Activated naive CD8-positive, alpha-beta T cell treated with anti-CD3 and anti-CD28 coated beads, Interleukin-2, amount 50 U/mL, for 16 hours (primary cell): ENCODE measurements around the gene ZMIZ1.
"Not testable (repeated sequence)": the region's sequence is repeated elsewhere in the genome, so short reads cannot be mapped to it uniquely, and the experiment has no call there.

Experiments
- DNase-seq: peaks from one replicate; pipeline ENCODE4 v3.0.0-alpha.2; 2020; ENCODE audit warnings: low read depth, low spot score

Gene ZMIZ1

DNA sequence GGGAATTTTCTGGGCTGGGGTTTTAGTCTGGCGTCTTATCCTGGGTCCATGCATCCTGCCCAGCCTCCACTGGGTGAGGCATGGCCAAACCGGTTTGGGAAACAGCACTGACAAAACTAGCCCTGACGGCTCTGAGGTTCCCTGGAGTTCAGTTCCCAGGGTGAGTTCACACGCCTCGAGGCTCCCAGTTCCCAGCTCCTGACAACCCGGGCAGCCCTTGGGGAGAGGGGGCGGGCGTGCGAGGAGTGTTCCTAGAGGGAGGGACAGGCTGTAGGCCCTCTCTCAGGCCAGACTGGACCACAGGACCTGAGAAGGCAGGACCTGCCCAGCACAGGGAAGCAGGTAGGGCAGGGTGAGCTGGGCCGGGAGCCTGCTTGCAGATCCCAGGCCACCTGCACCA is 196.2 kb downstream of the ZMIZ1 start:
- DNase-seq, result no peak

DNA sequence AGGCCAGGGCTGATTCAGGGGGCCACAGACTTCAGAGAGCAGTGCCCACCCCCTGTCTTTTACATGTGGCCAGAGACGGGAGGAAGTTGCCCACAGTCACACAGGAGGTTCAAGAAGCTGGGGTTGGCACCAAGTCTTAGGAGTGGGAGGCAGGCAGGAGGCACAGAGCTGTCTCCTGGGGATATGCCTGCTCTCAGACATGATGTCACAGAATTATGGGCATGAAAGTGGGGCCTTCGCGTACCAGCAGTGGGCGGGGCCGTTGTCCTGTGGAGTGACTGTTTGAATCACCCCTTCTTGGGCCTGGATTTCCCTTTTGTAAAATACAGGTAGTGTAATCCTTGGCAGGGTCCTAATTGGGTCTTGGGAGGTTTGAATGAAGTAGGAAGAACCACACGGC is 197.3 kb downstream of the ZMIZ1 start:
- no peak for DNase-seq

DNA sequence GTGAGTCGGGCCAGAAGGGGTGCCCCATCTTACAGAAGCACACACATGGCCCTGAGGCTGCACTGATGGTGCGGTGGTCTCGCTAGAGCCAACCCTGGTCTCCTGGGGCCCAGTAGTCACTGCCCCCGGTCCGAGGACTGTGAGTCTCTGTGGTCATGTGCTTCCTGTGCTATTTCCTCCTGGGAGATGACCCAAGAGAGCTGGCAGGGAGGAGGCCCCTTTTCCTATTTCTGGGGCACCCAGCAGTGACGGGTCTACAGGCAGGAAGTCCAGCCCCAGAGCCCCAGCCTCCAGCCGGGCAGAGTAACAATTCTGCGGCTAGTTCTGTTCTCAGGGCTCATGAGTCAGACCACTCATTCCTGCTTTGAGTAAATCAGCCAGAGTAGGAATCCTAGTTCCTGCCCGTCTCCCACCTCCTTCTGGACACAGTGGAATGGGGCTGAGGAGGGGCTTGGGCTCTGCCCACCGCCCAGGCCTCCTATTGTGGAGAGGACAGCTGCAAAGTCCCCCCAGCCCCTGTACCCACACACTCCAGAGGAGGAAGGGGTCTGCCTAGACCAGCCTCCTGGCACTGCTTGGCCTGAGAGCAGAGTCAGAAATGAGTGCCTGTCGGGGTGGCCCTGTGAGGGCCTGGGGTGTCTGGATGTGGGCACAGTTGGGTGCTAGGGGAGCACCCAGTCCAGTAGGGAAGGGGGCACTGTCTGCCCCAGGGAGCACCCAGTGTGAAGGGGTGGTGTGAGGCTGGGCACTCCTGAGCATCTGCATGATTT is 198.0 kb downstream of the ZMIZ1 start:
- no peak for DNase-seq

DNA sequence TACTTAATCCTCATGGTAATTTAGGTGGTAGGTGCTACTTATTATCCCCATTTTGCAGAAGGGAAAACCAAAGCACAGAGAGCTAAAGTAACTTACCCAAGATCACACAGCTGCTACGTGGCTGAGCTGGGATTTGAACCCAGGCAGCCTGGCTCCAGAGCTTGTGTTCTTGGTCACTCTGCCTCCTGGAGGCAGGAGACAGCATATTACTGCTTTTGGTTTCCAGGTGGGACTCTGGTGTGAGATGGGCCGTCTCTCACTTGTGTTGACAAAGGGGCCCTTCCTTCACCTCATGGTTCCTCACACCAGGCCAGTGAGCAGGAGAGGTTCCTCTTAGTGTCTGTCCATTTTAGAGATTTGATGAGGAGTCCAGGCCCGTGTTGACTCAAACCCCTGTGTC is 198.7 kb downstream of the ZMIZ1 start:
- no peak for DNase-seq

DNA sequence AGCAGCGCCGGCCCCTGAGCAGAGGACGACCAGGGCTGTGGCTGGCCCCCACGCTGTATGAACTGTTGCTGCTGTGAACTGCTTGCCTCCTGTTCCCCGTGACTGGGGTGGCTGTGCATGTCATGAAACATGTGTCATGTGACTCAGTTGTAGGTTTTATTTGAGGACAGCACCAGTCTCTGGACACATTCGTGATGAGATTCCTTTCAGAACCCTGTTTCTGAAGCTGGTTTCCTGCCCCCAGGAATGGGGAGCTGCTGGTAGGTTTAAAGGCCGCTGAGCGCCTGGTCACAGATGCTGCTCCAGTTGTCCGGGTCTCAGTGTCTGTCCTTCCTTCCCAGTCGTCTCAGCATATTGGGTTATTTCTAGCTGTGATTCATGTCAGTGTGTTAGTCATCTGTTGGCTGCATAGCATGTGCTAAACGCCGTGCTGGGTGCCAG is 199.4 kb downstream of the ZMIZ1 start:
- no peak for DNase-seq

DNA sequence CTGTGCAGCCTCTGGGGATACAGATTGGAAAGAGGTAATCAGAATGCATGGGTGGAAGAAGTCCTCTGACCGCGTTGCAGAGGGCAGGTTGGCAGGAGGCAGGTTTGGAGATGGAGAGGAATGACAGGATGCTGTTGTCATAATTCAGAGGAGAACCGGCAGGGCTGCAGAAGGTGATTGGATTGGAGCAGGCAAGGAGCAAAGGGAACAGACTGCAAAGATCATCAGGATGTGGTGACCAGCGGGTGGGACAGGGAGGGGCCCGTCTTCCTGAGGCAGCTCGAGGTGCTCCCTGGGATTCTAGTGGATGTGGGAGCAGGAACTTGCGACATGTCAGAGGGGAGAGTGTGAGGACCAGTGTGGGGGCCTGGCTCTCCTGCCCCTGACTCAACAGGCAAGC is 200.0 kb downstream of the ZMIZ1 start:
- DNase-seq, result no peak

DNA sequence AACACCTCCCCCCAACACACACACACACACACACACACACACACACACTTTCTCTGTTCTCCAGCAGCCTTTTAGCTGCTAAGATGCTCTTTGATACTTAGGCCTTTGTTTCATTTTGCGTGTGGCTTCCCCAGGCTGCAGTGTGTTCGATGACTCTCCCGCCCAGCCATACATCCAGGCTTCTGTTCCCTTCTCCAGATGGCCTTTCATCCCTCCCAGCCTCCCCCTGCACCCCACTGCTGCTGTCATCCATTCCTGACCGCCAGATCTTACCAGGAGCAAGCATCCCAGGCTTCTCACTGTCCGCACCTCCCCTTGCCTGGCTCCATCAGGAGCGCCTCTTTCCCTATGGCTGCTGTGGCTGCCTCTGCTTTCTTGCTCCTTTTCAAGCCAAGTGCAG is 200.7 kb downstream of the ZMIZ1 start:
- DNase-seq, result no peak

DNA sequence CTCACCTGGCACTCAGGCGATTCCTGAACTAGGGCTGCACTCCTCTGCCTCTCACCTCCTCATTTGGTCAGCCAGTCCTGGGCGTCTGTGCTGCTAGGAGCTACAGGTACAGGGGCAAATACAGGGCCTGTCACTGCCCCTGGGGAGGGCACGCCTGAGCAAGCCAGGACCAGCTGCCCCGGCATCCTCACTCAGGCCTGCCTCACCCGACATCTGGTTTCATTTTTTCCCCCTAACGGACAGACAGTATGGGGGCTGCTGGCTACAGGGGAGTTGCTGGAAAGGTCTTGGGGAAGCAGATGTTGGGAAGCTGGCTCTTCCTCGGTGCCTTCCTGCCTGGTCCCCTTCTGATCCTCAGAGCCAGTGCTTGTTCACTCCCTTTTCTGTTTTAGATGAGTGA is 201.2 kb downstream of the ZMIZ1 start:
- DNase-seq, result no peak

DNA sequence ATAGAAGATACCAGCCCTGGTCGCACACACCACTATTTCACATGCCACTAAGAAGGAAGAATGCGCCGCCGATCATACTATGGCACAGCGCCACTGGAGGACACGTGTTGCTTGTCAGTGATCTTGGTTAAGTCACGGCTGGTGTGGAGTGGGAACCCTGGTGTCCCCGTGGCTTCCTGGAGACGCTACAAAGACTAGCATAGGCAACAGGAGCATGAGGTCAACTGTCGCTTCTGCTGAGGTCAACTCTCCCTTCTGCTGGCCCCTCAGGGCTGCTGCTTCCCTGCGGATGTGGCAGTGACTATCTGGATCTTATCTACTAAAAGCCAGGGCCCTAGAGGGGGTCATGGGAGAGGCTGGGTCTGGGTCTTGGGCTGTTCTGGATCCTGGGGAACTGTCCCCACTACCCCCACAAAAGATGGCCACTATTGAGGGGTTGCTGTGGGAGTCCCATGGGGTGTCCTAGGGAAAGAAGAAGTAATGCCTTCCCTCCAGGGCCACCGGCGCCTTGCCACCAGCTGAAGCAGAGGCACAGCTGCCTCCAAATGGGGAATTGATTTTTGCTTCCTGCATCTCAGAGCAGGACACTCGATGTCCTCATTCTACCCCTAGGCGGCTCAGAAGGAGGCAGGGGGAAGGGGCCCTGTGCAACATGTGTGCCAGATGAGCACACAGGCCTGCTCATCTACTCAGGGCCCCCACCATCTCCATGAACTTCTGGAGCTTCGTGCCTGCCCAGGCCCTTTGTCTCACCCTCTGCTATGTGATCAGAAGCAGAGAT is 201.9 kb downstream of the ZMIZ1 start:
- DNase-seq, result no peak

DNA sequence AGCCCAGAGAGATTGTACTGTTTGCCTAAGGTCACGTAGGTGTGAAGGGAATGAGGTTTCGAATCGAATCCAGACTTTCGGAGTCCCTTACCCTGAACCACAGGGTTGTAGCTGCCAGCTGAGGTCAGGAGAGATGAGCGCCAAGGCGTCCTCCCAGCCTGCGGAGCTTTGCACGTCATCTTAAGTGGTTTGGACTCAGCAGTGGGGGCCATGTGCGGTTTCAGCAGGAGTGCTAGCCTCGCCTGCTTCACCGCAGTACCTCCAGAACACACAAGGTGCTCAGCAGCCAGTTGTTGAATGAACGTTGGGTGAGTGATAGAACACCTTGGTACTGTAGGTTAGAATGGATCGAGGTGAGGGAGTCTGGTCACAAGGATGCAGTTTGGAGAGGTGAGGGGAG is 203.6 kb downstream of the ZMIZ1 start:
- DNase-seq, result no peak

DNA sequence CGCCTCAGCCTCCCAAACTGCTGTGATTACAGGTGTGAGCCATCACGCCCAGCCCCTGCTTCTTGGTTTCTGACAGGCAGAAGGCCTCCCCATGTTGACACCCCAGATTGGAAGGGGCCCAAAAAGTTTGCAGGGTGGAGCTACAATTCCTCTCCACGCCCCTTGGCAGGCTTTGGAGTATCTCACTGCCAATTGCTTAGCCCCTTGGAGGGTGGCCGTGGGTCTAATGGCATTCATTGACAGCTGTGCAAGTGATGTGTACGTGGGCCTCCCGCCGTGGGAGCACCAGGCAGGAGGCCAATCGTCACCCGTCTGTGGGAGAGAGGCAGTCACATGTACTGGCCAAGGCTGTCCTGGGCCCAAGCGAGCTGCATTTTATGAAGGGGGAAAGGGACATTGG is 204.8 kb downstream of the ZMIZ1 start:
- DNase-seq, result no peak

DNA sequence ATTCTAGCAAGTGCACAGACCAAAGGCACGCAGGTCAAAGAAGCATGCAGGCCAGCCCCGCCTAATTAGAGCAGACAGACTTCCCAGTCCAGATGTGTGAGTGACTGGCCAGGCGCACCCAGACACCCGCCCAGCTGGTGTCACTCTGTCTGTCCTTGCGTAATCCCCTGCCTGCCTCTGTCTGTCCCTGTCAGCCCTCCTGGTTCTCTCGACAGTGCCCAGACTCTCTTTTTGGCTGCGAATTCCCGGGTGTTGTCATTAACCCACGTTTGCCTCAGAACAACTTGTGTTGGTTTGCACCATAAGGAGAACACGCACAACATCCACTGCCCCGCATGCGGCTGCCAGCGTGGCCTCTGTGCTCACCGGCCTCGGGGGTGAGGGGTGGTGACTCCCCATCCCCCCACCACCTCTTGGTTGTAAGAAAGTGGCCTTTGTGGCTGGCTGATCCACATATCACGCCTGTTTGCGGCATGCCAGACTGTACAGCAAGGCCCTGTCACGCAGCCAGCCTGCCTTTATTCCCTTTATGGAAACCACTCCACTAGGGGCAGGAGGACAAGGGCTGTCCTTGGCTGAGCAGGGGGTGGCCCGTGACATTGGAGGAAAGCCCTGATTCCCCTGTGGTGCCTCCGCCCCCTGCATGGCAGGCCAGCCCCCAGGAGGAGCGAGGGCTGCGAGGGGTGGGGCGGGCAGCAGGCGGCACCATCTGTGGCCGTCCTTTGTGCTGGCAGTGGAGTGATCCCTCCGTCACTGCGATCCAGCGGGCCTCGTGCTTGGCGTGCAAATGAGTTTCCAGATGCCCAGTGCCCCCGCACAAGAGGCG is 205.7 kb downstream of the ZMIZ1 start:
- no peak for DNase-seq

DNA sequence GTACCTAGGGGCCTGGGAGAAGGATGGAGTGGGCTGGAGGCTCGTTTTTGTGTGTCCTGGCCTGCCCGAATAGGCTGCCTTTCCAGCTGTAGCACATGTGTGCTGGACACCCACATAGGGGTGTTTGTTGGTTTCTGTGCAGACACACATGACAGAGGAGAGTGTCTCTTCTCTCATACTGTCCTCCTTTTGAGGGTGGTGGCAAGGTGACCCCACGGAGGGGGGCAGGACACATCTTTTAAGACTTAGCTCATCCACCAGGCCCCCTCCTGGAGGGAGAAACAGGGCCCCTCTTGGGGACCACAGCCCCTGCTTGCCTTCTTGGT is 206.3 kb downstream of the ZMIZ1 start:
- DNase-seq, result no peak

DNA sequence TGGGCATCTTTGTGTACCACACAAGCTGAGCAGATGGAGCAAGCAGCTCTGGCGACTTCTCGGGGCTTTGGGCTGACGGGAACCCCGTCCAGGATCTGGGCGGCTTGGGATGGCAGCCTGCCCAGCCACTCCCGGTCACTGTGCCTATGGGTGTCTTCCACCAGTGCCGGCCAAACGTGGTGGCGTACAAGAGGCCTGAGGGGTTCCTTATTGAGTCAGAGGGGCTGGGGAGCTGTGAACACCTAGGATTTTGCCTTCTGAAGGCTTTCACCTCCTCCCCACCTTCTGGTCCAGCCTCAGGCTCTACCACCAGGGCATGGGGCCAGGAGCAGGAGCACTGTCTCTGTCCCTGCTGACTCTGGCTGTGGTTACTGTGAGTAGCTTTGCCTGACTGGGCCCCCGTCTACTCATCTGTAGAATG is 206.7 kb downstream of the ZMIZ1 start:
- no peak for DNase-seq

DNA sequence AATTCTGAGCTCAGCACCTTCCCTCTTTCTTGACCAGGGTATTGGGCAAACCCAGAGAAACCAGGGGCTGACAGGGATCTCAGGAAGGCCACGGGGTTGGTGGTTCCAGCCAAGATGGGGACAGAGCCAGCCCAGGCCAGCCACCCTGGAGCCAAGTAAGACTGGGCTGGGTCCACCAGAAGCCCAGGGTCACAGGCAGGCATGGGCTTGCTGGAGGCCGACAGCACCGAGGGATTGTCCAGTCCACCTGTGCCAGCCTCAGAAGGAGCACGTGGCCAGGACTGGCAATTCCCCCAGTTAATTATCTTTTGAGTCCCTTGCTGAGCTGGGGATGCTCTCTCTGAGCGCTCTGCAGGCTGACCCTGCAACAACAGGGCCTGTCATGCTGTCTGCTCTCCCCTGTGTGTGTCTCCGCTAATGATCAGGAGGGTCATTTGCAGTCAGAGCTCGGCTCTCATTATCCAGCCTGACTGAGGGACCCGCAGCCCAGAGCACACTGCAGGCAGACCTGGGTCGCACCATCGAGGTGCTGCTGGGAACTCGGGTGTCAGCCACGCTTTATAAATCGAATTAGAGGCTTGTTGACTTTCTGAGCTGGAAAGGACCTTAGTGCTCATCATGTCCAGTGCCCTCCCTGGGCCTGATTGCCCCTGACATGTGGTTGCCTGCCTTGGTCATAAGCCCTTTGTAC is 209.0 kb downstream of the ZMIZ1 start:
- no peak for DNase-seq

DNA sequence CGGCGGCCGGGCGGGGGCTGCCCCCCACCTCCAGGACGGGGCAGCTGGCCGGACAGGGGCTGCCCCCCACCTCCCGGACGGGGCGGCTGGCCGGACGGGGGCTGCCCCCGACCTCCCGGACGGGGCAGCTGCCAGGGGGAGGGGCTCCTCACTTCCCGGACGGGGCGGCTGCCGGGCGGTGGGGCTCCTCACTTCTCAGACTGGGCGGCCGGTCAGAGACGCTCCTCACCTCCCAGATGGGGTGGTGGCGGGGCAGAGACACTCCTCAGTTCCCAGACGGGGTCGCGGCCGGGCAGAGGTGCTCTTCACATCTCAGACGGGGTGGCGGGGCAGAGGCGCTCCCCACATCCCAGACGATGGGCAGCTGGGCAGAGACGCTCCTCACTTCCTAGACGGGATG is 210.3 kb downstream of the ZMIZ1 start:
- DNase-seq, result not testable (repeated sequence)

DNA sequence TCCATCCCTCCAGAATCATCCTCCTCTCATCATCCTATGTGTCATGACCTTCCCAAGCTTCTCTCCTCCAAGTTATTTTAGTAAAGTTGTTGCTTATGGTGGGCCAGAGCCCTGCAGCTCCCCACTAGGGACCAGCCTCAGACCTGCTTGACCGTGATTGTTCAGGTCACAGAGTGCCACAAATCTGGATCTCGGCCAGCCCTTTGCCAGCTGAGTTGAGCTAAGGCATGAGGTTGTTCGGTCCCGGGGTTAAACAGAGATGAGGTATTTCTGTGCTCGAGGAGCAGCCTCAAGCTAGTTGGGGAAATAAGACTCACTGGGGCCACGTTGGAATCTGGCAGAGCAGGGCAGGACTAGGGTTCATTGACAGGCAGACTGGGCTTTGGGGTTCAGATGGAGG is 212.2 kb downstream of the ZMIZ1 start:
- no peak for DNase-seq

DNA sequence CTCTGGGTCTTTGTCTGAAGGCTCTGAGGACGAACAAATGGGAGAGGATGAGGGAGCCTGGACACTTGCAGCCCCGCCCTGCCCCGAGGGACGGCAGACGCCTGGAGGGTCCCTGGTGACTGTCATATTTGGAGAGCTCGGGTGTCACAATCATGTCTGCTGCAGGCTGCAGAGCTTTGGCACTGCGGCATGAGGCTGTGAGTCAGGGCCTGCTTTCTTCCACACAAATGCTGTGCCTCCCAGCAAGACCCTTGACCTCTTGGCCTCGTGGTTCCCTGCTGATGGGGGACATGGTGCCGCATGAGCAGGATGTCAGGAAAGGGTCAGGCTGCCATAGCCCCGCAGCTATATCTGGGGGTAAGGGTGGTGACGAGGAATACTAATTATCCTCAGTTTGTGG is 213.6 kb downstream of the ZMIZ1 start:
- DNase-seq, result no peak

DNA sequence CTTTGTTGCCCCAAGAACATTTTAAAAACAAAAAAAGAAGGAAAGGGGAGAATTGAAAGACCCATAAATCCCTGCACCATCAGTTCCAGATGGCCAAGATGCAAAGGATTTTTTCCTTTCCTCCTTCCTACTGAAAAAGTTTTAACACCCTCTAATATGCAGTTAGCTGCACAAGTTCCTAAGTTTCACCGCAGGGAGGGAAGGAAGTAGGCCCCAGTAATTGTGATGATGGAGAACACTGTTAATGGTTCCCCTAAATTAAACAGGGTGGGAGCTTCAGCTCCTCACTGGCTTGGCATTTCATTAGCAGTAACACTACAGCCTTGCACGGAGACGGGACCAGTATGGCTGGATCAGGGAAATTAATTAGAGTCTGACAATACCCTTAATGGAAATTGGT is 214.8 kb downstream of the ZMIZ1 start:
- DNase-seq, result no peak

DNA sequence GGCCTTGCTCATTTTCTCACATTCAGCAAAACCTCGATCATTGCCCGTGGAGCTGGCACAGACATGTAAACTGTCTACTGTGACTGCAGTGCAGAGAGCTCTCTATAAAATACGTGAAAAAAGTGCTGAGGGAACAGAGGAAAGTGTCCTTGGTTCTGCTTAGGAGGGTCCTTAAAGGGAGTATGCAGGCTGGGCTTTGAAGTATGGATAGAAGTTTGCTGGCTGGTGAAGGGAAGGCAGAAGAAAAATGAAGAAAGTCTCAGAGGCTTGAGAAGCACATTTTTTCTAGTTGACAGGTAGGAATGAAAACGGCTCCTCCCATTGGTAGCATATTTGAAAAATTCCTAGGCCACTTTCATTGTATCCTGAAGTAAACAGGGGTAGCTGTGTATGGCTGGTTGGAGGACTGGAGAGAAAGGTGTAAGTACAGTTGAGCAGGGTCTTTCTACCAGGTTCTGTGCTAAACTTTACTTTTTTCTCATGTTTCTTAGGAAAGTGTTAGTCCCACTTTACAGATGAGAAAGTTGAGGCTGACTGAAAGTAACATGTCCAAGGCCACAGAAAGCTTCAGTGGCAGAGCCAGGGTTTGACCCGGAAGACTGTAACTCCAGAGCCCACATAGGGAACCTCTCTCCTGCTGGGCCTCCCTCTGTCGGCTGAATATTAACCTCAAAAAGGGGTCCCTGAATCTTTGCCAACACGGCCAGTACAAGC is 215.5 kb downstream of the ZMIZ1 start:
- no peak for DNase-seq
